K562 (cell line): ENCODE measurements around the gene SMG6. TPM values are rescaled to one million over a fixed set of nuclear protein-coding genes. Genes with fewer than 3 reads are reported as not detected.
A peak's percentile ranks its signal among the peaks of the same experiment; 100 is the strongest.

Experiments used
- BCOR ChIP-seq: fragments of 450-650 bp; IDR thresholded peaks from 2 replicates; pipeline ENCODE4 v1.6.1; 2016
- BMI1 ChIP-seq: fragments of 150-350 bp; IDR thresholded peaks from 2 replicates; pipeline ENCODE4 v1.6.1; 2014; ENCODE audit warnings: low read length
- CHD2 ChIP-seq: IDR thresholded peaks from 2 replicates; pipeline ENCODE4 v1.6.1; 2011; ENCODE audit warnings: low read depth, low read length
- CREB1 ChIP-seq, 2 experiments: sonication (generic) in 1 of 2; formaldehyde crosslinking in 1 of 2; IDR thresholded peaks; 2 replicates each; pipeline versions ENCODE4 v1.6.1 to v1.8.0; 2012 to 2022; ENCODE audit warnings: inconsistent platforms in 1 of 2, mild to moderate bottlenecking in 1 of 2, missing genetic modification reagents in 1 of 2, moderate library complexity in 1 of 2
- ELF4 ChIP-seq: fragments of 450-650 bp; formaldehyde crosslinking; IDR thresholded peaks from 2 replicates; pipeline ENCODE4 v1.4.0; 2022; ENCODE audit warnings: missing genetic modification characterization
- HDAC6 ChIP-seq: IDR thresholded peaks from 2 replicates; pipeline ENCODE4 v1.6.1; 2012; ENCODE audit warnings: low read depth, mild to moderate bottlenecking, control low read depth, inconsistent platforms, low read length, moderate library complexity
- HEY1 ChIP-seq: fragments of 250-450 bp; sonication (Bioruptor Pico); IDR thresholded peaks from 2 replicates; pipeline ENCODE4 v1.5.0; 2020; ENCODE audit warnings: mild to moderate bottlenecking, moderate library complexity, borderline replicate concordance
- JUNB ChIP-seq: fragments of 450-650 bp; formaldehyde crosslinking; conservative IDR thresholded peaks from 2 replicates; pipeline ENCODE4 v1.4.0; 2020; ENCODE audit warnings: mild to moderate bottlenecking
- JUND ChIP-seq, 2 experiments: IDR thresholded peaks; 2 replicates in 1 of 2; 3 replicates in 1 of 2; pipeline ENCODE4 v1.6.1; 2011; ENCODE audit warnings: borderline replicate concordance in 2 of 2, low read depth in 2 of 2, low read length in 2 of 2, improper control_type of control experiment in 1 of 2, missing biosample characterization in 1 of 2, missing genetic modification characterization in 1 of 2, missing genetic modification reagents in 1 of 2
- LARP7 ChIP-seq: fragments of 450-650 bp; IDR thresholded peaks from 2 replicates; pipeline ENCODE4 v1.6.1; 2016
- LEF1 ChIP-seq: fragments of 450-650 bp; IDR thresholded peaks from 2 replicates; pipeline ENCODE4 v1.6.1; 2016; ENCODE audit warnings: mild to moderate bottlenecking
- MAFK ChIP-seq: IDR thresholded peaks from 2 replicates; pipeline ENCODE4 v1.6.1; 2011; ENCODE audit warnings: low read length, improper control_type of control experiment
- MLLT1 ChIP-seq, 2 experiments: fragments of 450-650 bp; IDR thresholded peaks; 2 replicates each; pipeline ENCODE4 v1.6.1; 2016
- NEUROD1 ChIP-seq: fragments of 150-350 bp; IDR thresholded peaks from 2 replicates; pipeline ENCODE4 v1.6.1; 2014; ENCODE audit warnings: borderline replicate concordance, low read length, low read depth; ENCODE audit not compliant: partially characterized antibody
- POLR2G ChIP-seq: fragments of 200-400 bp; formaldehyde crosslinking; IDR thresholded peaks from 2 replicates; pipeline ENCODE4 v1.6.1; 2017; ENCODE audit warnings: low read depth, mild to moderate bottlenecking, antibody characterized with exemption, low read length, moderate library complexity
- RBFOX2 ChIP-seq: fragments of 200-400 bp; formaldehyde crosslinking; IDR thresholded peaks from 2 replicates; pipeline ENCODE4 v1.6.1; 2017; ENCODE audit warnings: low read depth, mild to moderate bottlenecking, low read length, moderate library complexity
- SIN3B ChIP-seq: fragments of 450-650 bp; IDR thresholded peaks from 2 replicates; pipeline ENCODE4 v1.6.1; 2017; ENCODE audit warnings: low read depth, mild to moderate bottlenecking, moderate library complexity
- SP2 ChIP-seq: IDR thresholded peaks from 2 replicates; pipeline ENCODE4 v1.6.1; 2011; ENCODE audit warnings: mild to moderate bottlenecking, low read depth, low read length, moderate library complexity; ENCODE audit not compliant: poor library complexity, severe bottlenecking; ENCODE audit errors: extremely low read depth
- THRB ChIP-seq: fragments of 450-650 bp; formaldehyde crosslinking; conservative IDR thresholded peaks from 2 replicates; pipeline ENCODE4 v1.4.0; 2022; ENCODE audit warnings: mild to moderate bottlenecking, missing genetic modification characterization
- WHSC1 ChIP-seq: IDR thresholded peaks from one replicate; pipeline ENCODE4 v1.6.1; 2012; ENCODE audit warnings: low read length, control low read depth, inconsistent platforms
- ZFPM2 ChIP-seq: fragments of 250-450 bp; sonication (Bioruptor Pico); IDR thresholded peaks from 2 replicates; pipeline ENCODE4 v1.5.1; 2022; ENCODE audit warnings: mild to moderate bottlenecking
- ZKSCAN8 ChIP-seq: fragments of 200-800 bp; sonication (Bioruptor generic); IDR thresholded peaks from 2 replicates; pipeline ENCODE4 v1.6.1; 2016; ENCODE audit warnings: missing genetic modification characterization, missing compliant biosample characterization
- ZNF695 ChIP-seq: fragments of 450-650 bp; formaldehyde crosslinking; IDR thresholded peaks from 2 replicates; pipeline ENCODE4 v1.4.0; 2020; ENCODE audit warnings: mild to moderate bottlenecking, moderate library complexity
- polyA plus RNA-seq, 8 experiments: library from polyadenylated mRNA; depleted of rRNA in 4 of 8; stranded (reverse) in 5 of 8; unstranded in 3 of 8; fragments of >200 nt; fragmentation: Nextera tagmentation in 2 of 8; fragmentation: Illumina TruSeq in 1 of 8; extraction: Ambion mirVana in 2 of 8; extraction: Trizol in 1 of 8; gene quantifications; 2 replicates each; pipeline versions ENCODE4 v1.2.1 to v1.2.3, GENCODE V29; 2011 to 2014; ENCODE audit warnings: inconsistent platforms in 1 of 8, missing spikeins in 1 of 8
- total RNA-seq, 7 experiments: library from RNA; depleted of rRNA in 6 of 7; stranded (reverse); fragments of >200 nt in 6 of 7; fragmentation: Illumina TruSeq in 2 of 7; extraction: Trizol in 2 of 7; gene quantifications; 2 replicates each; pipeline versions ENCODE4 v1.2.1 to v1.2.3, GENCODE V29; 2011 to 2021; ENCODE audit warnings: low replicate concordance in 1 of 7
- TF ChIP-seq, protein P1 (sequence below), 3 experiments: IDR thresholded peaks in 2 of 3; conservative IDR thresholded peaks in 1 of 3; 2 replicates each; pipeline ENCODE4 v1.5.1; 2011 to 2012; ENCODE audit warnings: low read length in 3 of 3, mild to moderate bottlenecking in 3 of 3, control low read depth in 2 of 3, improper control_type of control experiment in 1 of 3, inconsistent platforms in 1 of 3, low read depth in 1 of 3, mixed read lengths in 1 of 3, moderate library complexity in 1 of 3; ENCODE audit not compliant: insufficient read depth in 2 of 3

The SMG6 gene
- total and polyA plus RNA-seq, 9 of the 15 experiments (the other 6 are each of a cell fraction or from before 2014, with no cell fraction given): 0.44 to 13.9 (median 6.0) TPM

GRCh38 chr17:2029911-2030778 is 273.4 kb downstream of the SMG6 start, which contains the start of gene DPH1 (continued):
- TF ChIP-seq, protein P1, sequence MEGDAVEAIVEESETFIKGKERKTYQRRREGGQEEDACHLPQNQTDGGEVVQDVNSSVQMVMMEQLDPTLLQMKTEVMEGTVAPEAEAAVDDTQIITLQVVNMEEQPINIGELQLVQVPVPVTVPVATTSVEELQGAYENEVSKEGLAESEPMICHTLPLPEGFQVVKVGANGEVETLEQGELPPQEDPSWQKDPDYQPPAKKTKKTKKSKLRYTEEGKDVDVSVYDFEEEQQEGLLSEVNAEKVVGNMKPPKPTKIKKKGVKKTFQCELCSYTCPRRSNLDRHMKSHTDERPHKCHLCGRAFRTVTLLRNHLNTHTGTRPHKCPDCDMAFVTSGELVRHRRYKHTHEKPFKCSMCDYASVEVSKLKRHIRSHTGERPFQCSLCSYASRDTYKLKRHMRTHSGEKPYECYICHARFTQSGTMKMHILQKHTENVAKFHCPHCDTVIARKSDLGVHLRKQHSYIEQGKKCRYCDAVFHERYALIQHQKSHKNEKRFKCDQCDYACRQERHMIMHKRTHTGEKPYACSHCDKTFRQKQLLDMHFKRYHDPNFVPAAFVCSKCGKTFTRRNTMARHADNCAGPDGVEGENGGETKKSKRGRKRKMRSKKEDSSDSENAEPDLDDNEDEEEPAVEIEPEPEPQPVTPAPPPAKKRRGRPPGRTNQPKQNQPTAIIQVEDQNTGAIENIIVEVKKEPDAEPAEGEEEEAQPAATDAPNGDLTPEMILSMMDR (IDR thresholded peaks at IDR 0.05 in 2 of 3, conservative IDR thresholded peaks at IDR 0.05 in 1 of 3; ENCODE audit: insufficient read depth in 2 of 3, low read depth in 1 of 3, low read length in 3 of 3): no peak; a peak in 1 of 6 replicates
- TF ChIP-seq HEY1 (CRISPR knock-in tag): no peak
- TF ChIP-seq RBFOX2: peak; percentile 88
- TF ChIP-seq WHSC1: no peak
- TF ChIP-seq NEUROD1: peak; percentile 88
- no peak for TF ChIP-seq ZKSCAN8 (CRISPR knock-in tag)
- TF ChIP-seq JUNB (CRISPR knock-in tag): no peak
- TF ChIP-seq LEF1: no peak
- no peak for TF ChIP-seq CREB1 (IDR thresholded peaks at IDR 0.05)
- no peak for TF ChIP-seq CREB1 (CRISPR knock-in tag; IDR thresholded peaks at IDR 0.05)
- TF ChIP-seq MAFK: no peak
- TF ChIP-seq BCOR: no peak
- peak; percentile 71 for TF ChIP-seq SIN3B
- TF ChIP-seq SP2: no peak
- no peak for TF ChIP-seq ZFPM2 (CRISPR knock-in tag)
- peak; percentile 51 for TF ChIP-seq JUND (IDR thresholded peaks at IDR 0.05; ENCODE audit: borderline replicate concordance, low read depth, low read length)
- TF ChIP-seq JUND (tag; IDR thresholded peaks at IDR 0.05; ENCODE audit: borderline replicate concordance, low read depth, low read length): no peak; the same call in 2 of the 3 replicates
- TF ChIP-seq HDAC6: no peak
- TF ChIP-seq BMI1: no peak
- TF ChIP-seq ELF4: no peak
- TF ChIP-seq LARP7: no peak
- TF ChIP-seq CHD2: no peak
- TF ChIP-seq MLLT1 (IDR thresholded peaks at IDR 0.05): peak in 1 of 2 experiments; percentile 100; a peak in 2 of 4 replicates
- TF ChIP-seq THRB: no peak
- no peak for TF ChIP-seq ZNF695 (CRISPR knock-in tag)
- peak; percentile 92 for TF ChIP-seq POLR2G
